HG02678 (cell line): ENCODE results near the gene KLHL22.
"Not testable (repeated sequence)": the region's sequence is repeated elsewhere in the genome, so short reads cannot be mapped to it uniquely, and the experiment has no call there.

Experiments used
- ATAC-seq: cut with Tn5 transposase; IDR thresholded peaks from one replicate; pipeline ENCODE4 v1.9.1; 2021; ENCODE audit warnings: mild to moderate bottlenecking, moderate library complexity; ENCODE audit not compliant: unreplicated experiment

The KLHL22 gene

GRCh38 chr22:20405291-20405930, 90.2 kb downstream of the KLHL22 start:
- ATAC-seq: no peak

- no peak for ATAC-seq
These were observed 90.7 kb downstream of the KLHL22 start for GRCh38 chr22:20404881-20405280.

- no peak for ATAC-seq
These were observed 91.8 kb downstream of the KLHL22 start for GRCh38 chr22:20403779-20404140.

- no peak for ATAC-seq
These were observed 92.4 kb downstream of the KLHL22 start for GRCh38 chr22:20402960-20403778.

- ATAC-seq: no peak
These were observed 94.1 kb downstream of the KLHL22 start for GRCh38 chr22:20401376-20402014.

- ATAC-seq: no peak
These were observed 94.8 kb downstream of the KLHL22 start for GRCh38 chr22:20400606-20401375.

GRCh38 chr22:20399866-20400605, 95.6 kb downstream of the KLHL22 start:
- no peak for ATAC-seq

- no peak for ATAC-seq
These were observed 97.2 kb downstream of the KLHL22 start for GRCh38 chr22:20398420-20398819.

GRCh38 chr22:20397498-20397897, 98.1 kb downstream of the KLHL22 start:
- ATAC-seq: no peak

- no peak for ATAC-seq
These were observed 99.0 kb downstream of the KLHL22 start for GRCh38 chr22:20396639-20397038.

- no peak for ATAC-seq
These were observed 99.7 kb downstream of the KLHL22 start for GRCh38 chr22:20395907-20396287.

GRCh38 chr22:20395181-20395906, 100.3 kb downstream of the KLHL22 start:
- ATAC-seq: no peak

- ATAC-seq: peak; percentile 78
These were observed 101.7 kb downstream of the KLHL22 start, which contains the start of gene ZNF74 for GRCh38 chr22:20393705-20394476. Gene ZNF74 (plus strand): TSS chr22:20394151. CDS start chr22:20394629, 478 bp downstream.

- ATAC-seq: no peak
These were observed 102.5 kb downstream of the KLHL22 start for GRCh38 chr22:20392983-20393704.

GRCh38 chr22:20392365-20392881, 103.2 kb downstream of the KLHL22 start:
- ATAC-seq: not testable (repeated sequence)
